PC-3 (cell line): ENCODE measurements around the gene RPL10A. TPM values are rescaled to one million over a fixed set of nuclear protein-coding genes. Genes with fewer than 3 reads are reported as not detected.

ENCODE experiments used
- ATAC-seq: fragments of 200-7000 bp; cut with Tn5 transposase; 2 replicates; pipeline ENCODE4 v1.9.1; 2020; ENCODE audit warnings: mild to moderate bottlenecking, moderate library complexity
- BruUV-seq: library from RNA; stranded (reverse); fragments of 400-500 nt; replicated peaks from 2 replicates; lab custom pipeline; 2021; lab: Mats Ljungman, UMichigan
- CTCF ChIA-PET: fragments of 300-600 bp; sonication (Branson Sonifier 250); formaldehyde crosslinking; loops from one replicate; lab custom pipeline; 2022; ENCODE audit warnings: antibody characterized with exemption; lab: Charles Lee
- POLR2A ChIA-PET: fragments of 300-600 bp; sonication (Branson Sonifier 250); formaldehyde crosslinking; loops from one replicate; lab custom pipeline; 2022; ENCODE audit warnings: antibody characterized with exemption; ENCODE audit not compliant: unreplicated experiment; lab: Charles Lee
- DNase-seq: peaks from one replicate; pipeline ENCODE4 v3.0.0-alpha.2; 2015
- H2AFZ ChIP-seq: fragments of 300-600 bp; sonication (generic); 2 replicates; pipeline ENCODE4 v1.6.0; 2016; ENCODE audit warnings: antibody characterized with exemption, low read length
- H3F3A ChIP-seq: fragments of 300-600 bp; sonication (generic); one replicate; pipeline ENCODE4 v1.6.0; 2017; ENCODE audit warnings: antibody characterized with exemption, low read length, control low read depth, mild to moderate bottlenecking; ENCODE audit not compliant: unreplicated experiment
- H3K27ac ChIP-seq: fragments of 300-600 bp; sonication (generic); 2 replicates; pipeline ENCODE4 v1.5.1; 2016; ENCODE audit warnings: mild to moderate bottlenecking, low read length
- H3K27me3 ChIP-seq: fragments of 300-600 bp; sonication (generic); 2 replicates; pipeline ENCODE4 v1.6.1; 2016; ENCODE audit warnings: low read length, mixed read lengths
- H3K36me3 ChIP-seq: fragments of 300-600 bp; sonication (generic); 2 replicates; pipeline ENCODE4 v1.6.1; 2016; ENCODE audit warnings: low read depth, mixed run types, low read length, mixed read lengths
- H3K4me1 ChIP-seq: fragments of 300-600 bp; sonication (generic); 2 replicates; pipeline ENCODE4 v1.5.1; 2016; ENCODE audit warnings: low read length; ENCODE audit not compliant: insufficient read depth
- H3K4me2 ChIP-seq: fragments of 300-600 bp; sonication (generic); 2 replicates; pipeline ENCODE4 v1.6.0; 2016; ENCODE audit warnings: low read length
- H3K4me3 ChIP-seq: fragments of 300-600 bp; sonication (generic); 2 replicates; pipeline ENCODE4 v1.5.1; 2016; ENCODE audit warnings: mild to moderate bottlenecking, low read length, mixed read lengths
- H3K79me2 ChIP-seq: fragments of 300-600 bp; sonication (generic); 2 replicates; pipeline ENCODE4 v1.6.1; 2017; ENCODE audit warnings: low read length, mixed read lengths
- H3K9ac ChIP-seq: fragments of 300-600 bp; sonication (generic); 2 replicates; pipeline ENCODE4 v1.6.0; 2016; ENCODE audit warnings: mild to moderate bottlenecking, low read length
- H3K9me2 ChIP-seq: fragments of 300-600 bp; sonication (generic); replicated peaks from 2 replicates; pipeline ENCODE4 v1.6.1; 2016; ENCODE audit warnings: mixed run types, low read length, mixed read lengths
- H3K9me3 ChIP-seq: fragments of 300-600 bp; sonication (generic); 2 replicates; pipeline ENCODE4 v1.6.1; 2016; ENCODE audit warnings: low read length, mixed read lengths
- H4K20me1 ChIP-seq: fragments of 300-600 bp; sonication (generic); 2 replicates; pipeline ENCODE4 v1.6.1; 2016; ENCODE audit warnings: low read length, mixed read lengths
- CTCF ChIP-seq: fragments of 300-600 bp; sonication (generic); conservative IDR thresholded peaks from 2 replicates; pipeline ENCODE4 v1.5.1; 2017; ENCODE audit warnings: antibody characterized with exemption, low read depth, mild to moderate bottlenecking, low read length
- EZH2 ChIP-seq: fragments of 300-600 bp; sonication (generic); IDR thresholded peaks from one replicate; pipeline ENCODE4 v1.6.1; 2017; ENCODE audit warnings: antibody characterized with exemption, mild to moderate bottlenecking, low read length; ENCODE audit not compliant: unreplicated experiment
- EZH2phosphoT487 ChIP-seq: fragments of 300-600 bp; sonication (generic); IDR thresholded peaks from 2 replicates; pipeline ENCODE4 v1.6.1; 2018; ENCODE audit warnings: mild to moderate bottlenecking, antibody characterized with exemption, low read length, borderline replicate concordance
- intact Hi-C: fragments of 100-400 bp; cut with micrococcal nuclease; formaldehyde crosslinking; loops from 2 replicates; pipeline ENCODE4 v1.9.0; 2023
- total RNA-seq: library from RNA; depleted of rRNA; stranded (reverse); fragments of >200 nt; gene quantifications from 2 replicates; pipeline ENCODE4 v1.2.3, GENCODE V29; 2014

The RPL10A gene
- total RNA-seq, 1 experiment from 2014 or later: 1,509 TPM

- no peaks in the 10 kb centered on the region for H4K20me1 ChIP-seq
- H3K79me2 ChIP-seq: no peaks in the 10 kb centered on the region
- TF ChIP-seq EZH2 (no peak), EZH2phosphoT487 (no peak), CTCF (no peak)
- no peak for DNase-seq
- H3K4me1 ChIP-seq: no peaks in the 10 kb centered on the region
- no peaks in the 10 kb centered on the region for H3K9me2 ChIP-seq
- ChIA-PET CTCF (no interaction called here), POLR2A (no interaction called here)
- no peak for ATAC-seq
- no peak overlapping the region for H3K4me2 ChIP-seq
- no peak overlapping the region for H3K27ac ChIP-seq
- H3K4me3 ChIP-seq: no peak overlapping the region
- intact Hi-C loops: no loop called here
- H3K36me3 ChIP-seq: no peaks in the 10 kb centered on the region
- no TSS peak for BruUV-seq
- no peak overlapping the region for H2AFZ ChIP-seq
- no peak overlapping the region for H3K9ac ChIP-seq
- H3F3A ChIP-seq: no peaks in the 10 kb centered on the region
- H3K27me3 ChIP-seq: no peaks in the 10 kb centered on the region
- no peaks in the 10 kb centered on the region for H3K9me3 ChIP-seq
Measured at GRCh38 chr6:35439308-35439707, 28.9 kb upstream of the RPL10A start.

GRCh38 chr6:35441205-35441604 is 27.0 kb upstream of the RPL10A start:
- H3K4me3 ChIP-seq: no peak overlapping the region
- H3K9ac ChIP-seq: no peak overlapping the region
- ChIA-PET CTCF (no interaction called here), POLR2A (no interaction called here)
- no peak for ATAC-seq
- H3K27ac ChIP-seq: no peak overlapping the region
- BruUV-seq: no TSS peak
- H3K27me3 ChIP-seq: no peaks in the 10 kb centered on the region
- no peaks in the 10 kb centered on the region for H3K9me3 ChIP-seq
- no peaks in the 10 kb centered on the region for H4K20me1 ChIP-seq
- no peaks in the 10 kb centered on the region for H3K79me2 ChIP-seq
- DNase-seq: no peak
- no peaks in the 10 kb centered on the region for H3K36me3 ChIP-seq
- H3F3A ChIP-seq: no peaks in the 10 kb centered on the region
- no peak for TF ChIP-seq EZH2phosphoT487
- TF ChIP-seq CTCF: no peak
- no peak for TF ChIP-seq EZH2
- H2AFZ ChIP-seq: no peak overlapping the region
- no peak overlapping the region for H3K4me2 ChIP-seq
- no peaks in the 10 kb centered on the region for H3K9me2 ChIP-seq
- intact Hi-C loops: no loop called here
- H3K4me1 ChIP-seq: no peaks in the 10 kb centered on the region

GRCh38 chr6:35441642-35442041 is 26.6 kb upstream of the RPL10A start:
- no peaks in the 10 kb centered on the region for H3K4me1 ChIP-seq
- H3K36me3 ChIP-seq: no peaks in the 10 kb centered on the region
- no peak overlapping the region for H3K9ac ChIP-seq
- TF ChIP-seq EZH2phosphoT487 (no peak), CTCF (no peak), EZH2 (no peak)
- ChIA-PET CTCF (no interaction called here), POLR2A (no interaction called here)
- H3K27ac ChIP-seq: no peak overlapping the region
- H3K79me2 ChIP-seq: no peaks in the 10 kb centered on the region
- H3K27me3 ChIP-seq: no peaks in the 10 kb centered on the region
- no peaks in the 10 kb centered on the region for H3F3A ChIP-seq
- no peak for ATAC-seq
- no peak overlapping the region for H3K4me2 ChIP-seq
- no peaks in the 10 kb centered on the region for H4K20me1 ChIP-seq
- H3K9me2 ChIP-seq: no peaks in the 10 kb centered on the region
- no peaks in the 10 kb centered on the region for H3K9me3 ChIP-seq
- no peak overlapping the region for H3K4me3 ChIP-seq
- intact Hi-C loops: no loop called here
- no peak for DNase-seq
- H2AFZ ChIP-seq: no peak overlapping the region
- BruUV-seq: no TSS peak
